WI38 (cell line): ENCODE measurements around the gene RAPGEF5.

Source experiments
- H3K4me3 ChIP-seq: 2 replicates; pipeline ENCODE4 v1.5.1; 2011; ENCODE audit warnings: low read depth, mild to moderate bottlenecking, control low read depth, low read length
- CTCF ChIP-seq: IDR thresholded peaks from 2 replicates; pipeline ENCODE4 v1.5.1; 2012; ENCODE audit warnings: low read depth, mild to moderate bottlenecking, control low read depth, low read length

Gene RAPGEF5

GRCh38 chr7:22252936-22253536 is 103.9 kb downstream of the RAPGEF5 start:
- H3K4me3 ChIP-seq: no peak overlapping the region
- TF ChIP-seq CTCF: no peak

- TF ChIP-seq CTCF: no peak
- H3K4me3 ChIP-seq: no peak overlapping the region
Observed at GRCh38 chr7:22252016-22252415, 104.9 kb downstream of the RAPGEF5 start.

- H3K4me3 ChIP-seq: no peak overlapping the region
- TF ChIP-seq CTCF: no peak
Observed at GRCh38 chr7:22251281-22251680, 105.7 kb downstream of the RAPGEF5 start.

- TF ChIP-seq CTCF: no peak
- no peak overlapping the region for H3K4me3 ChIP-seq
Observed at GRCh38 chr7:22250390-22250789, 106.6 kb downstream of the RAPGEF5 start.

- no peak for TF ChIP-seq CTCF
- no peak overlapping the region for H3K4me3 ChIP-seq
Observed at GRCh38 chr7:22248111-22248809, 108.7 kb downstream of the RAPGEF5 start.

- TF ChIP-seq CTCF: no peak
- H3K4me3 ChIP-seq: no peak overlapping the region
Observed at GRCh38 chr7:22241805-22242390, 115.1 kb downstream of the RAPGEF5 start.

GRCh38 chr7:22240904-22241571 is 115.9 kb downstream of the RAPGEF5 start:
- TF ChIP-seq CTCF: no peak
- no peak overlapping the region for H3K4me3 ChIP-seq
